Neuronal stem cell (in vitro differentiated cells): ENCODE results near the gene PTPRM.

ENCODE experiments used
- DNase-seq: peaks from one replicate; pipeline ENCODE4 v3.0.0-alpha.2; 2013; ENCODE audit warnings: low spot score
- H2AFZ ChIP-seq: one replicate; pipeline ENCODE4 v1.6.1; 2013; ENCODE audit warnings: mild to moderate bottlenecking, low read length, inconsistent platforms
- H2AK5ac ChIP-seq: 2 replicates; pipeline ENCODE4 v1.6.1; 2013; ENCODE audit warnings: low read depth, mild to moderate bottlenecking, inconsistent platforms, low read length, moderate library complexity, mixed read lengths
- H2BK120ac ChIP-seq: 2 replicates; pipeline ENCODE4 v1.6.1; 2013; ENCODE audit warnings: low read depth, mild to moderate bottlenecking, inconsistent platforms, low read length, moderate library complexity, mixed read lengths
- H2BK12ac ChIP-seq: one replicate; pipeline ENCODE4 v1.6.1; 2013; ENCODE audit warnings: low read length, inconsistent platforms
- H2BK15ac ChIP-seq: 2 replicates; pipeline ENCODE4 v1.6.1; 2013; ENCODE audit warnings: mild to moderate bottlenecking, low read length, inconsistent platforms, mixed read lengths
- H2BK5ac ChIP-seq: one replicate; pipeline ENCODE4 v1.6.1; 2013; ENCODE audit warnings: inconsistent platforms, mild to moderate bottlenecking, low read length, moderate library complexity
- H3K14ac ChIP-seq: one replicate; pipeline ENCODE4 v1.6.1; 2013; ENCODE audit warnings: low read length, inconsistent platforms
- H3K18ac ChIP-seq: 2 replicates; pipeline ENCODE4 v1.6.1; 2013; ENCODE audit warnings: low read length, inconsistent platforms
- H3K23ac ChIP-seq: 2 replicates; pipeline ENCODE4 v1.6.1; 2013; ENCODE audit warnings: low read depth, mild to moderate bottlenecking, mixed read lengths, low read length, inconsistent platforms; ENCODE audit not compliant: poor library complexity
- H3K27ac ChIP-seq: replicated peaks from 3 replicates; pipeline ENCODE4 v1.5.1; 2013; ENCODE audit warnings: low read length, inconsistent platforms
- H3K27me3 ChIP-seq, 3 experiments: 2 replicates each; pipeline ENCODE4 v1.6.1; 2013; ENCODE audit warnings: low read length in 3 of 3, mild to moderate bottlenecking in 2 of 3, inconsistent platforms in 1 of 3, low read depth in 1 of 3, mixed read lengths in 1 of 3, moderate library complexity in 1 of 3; ENCODE audit not compliant: control insufficient read depth in 3 of 3, insufficient read depth in 3 of 3
- H3K36me3 ChIP-seq, 2 donors: replicated peaks in 1 of 2; 2 replicates each; pipeline ENCODE4 v1.6.1; 2013; ENCODE audit warnings: low read length in 2 of 2; ENCODE audit not compliant: control insufficient read depth in 2 of 2, insufficient read depth in 2 of 2
- H3K4ac ChIP-seq: 2 replicates; pipeline ENCODE4 v1.6.1; 2013; ENCODE audit warnings: inconsistent platforms, mild to moderate bottlenecking, low read length, moderate library complexity
- H3K4me1 ChIP-seq, 2 donors: 1 replicate in 1 of 2; 2 replicates in 1 of 2; pipeline ENCODE4 v1.6.1; 2013; ENCODE audit warnings: low read length in 2 of 2, low read depth in 1 of 2; ENCODE audit not compliant: control insufficient read depth in 2 of 2, insufficient read depth in 1 of 2
- H3K4me2 ChIP-seq: one replicate; pipeline ENCODE4 v1.6.1; 2013; ENCODE audit warnings: mild to moderate bottlenecking, low read length, inconsistent platforms; ENCODE audit not compliant: insufficient read depth, poor library complexity, severe bottlenecking
- H3K4me3 ChIP-seq, 2 donors: 2 replicates each; pipeline ENCODE4 v1.5.1; 2013; ENCODE audit warnings: low read length in 2 of 2, mild to moderate bottlenecking in 2 of 2, inconsistent platforms in 1 of 2, moderate library complexity in 1 of 2
- H3K79me1 ChIP-seq: one replicate; pipeline ENCODE4 v1.6.1; 2013; ENCODE audit warnings: low read depth, mild to moderate bottlenecking, inconsistent platforms, low read length, moderate library complexity
- H3K9ac ChIP-seq: one replicate; pipeline ENCODE4 v1.6.1; 2013; ENCODE audit warnings: mild to moderate bottlenecking, low read depth, low read length, inconsistent platforms; ENCODE audit not compliant: poor library complexity
- H3K9me3 ChIP-seq, 2 donors: replicated peaks in 1 of 2; 2 replicates each; pipeline versions ENCODE3 to v1.6.1; 2013; ENCODE audit warnings: low read length in 2 of 2, mild to moderate bottlenecking in 2 of 2, inconsistent platforms in 1 of 2, low read depth in 1 of 2, mixed read lengths in 1 of 2, moderate library complexity in 1 of 2; ENCODE audit not compliant: control insufficient read depth in 2 of 2, insufficient read depth in 1 of 2
- H4K8ac ChIP-seq: one replicate; pipeline ENCODE4 v1.6.1; 2013; ENCODE audit warnings: low read depth, mild to moderate bottlenecking, inconsistent platforms, low read length, moderate library complexity
- H4K91ac ChIP-seq: one replicate; pipeline ENCODE4 v1.6.1; 2013; ENCODE audit warnings: low read length, low read depth, mild to moderate bottlenecking, inconsistent platforms; ENCODE audit not compliant: poor library complexity
- WGBS, 2 donors: extraction: QIAGEN DNeasy Blood & Tissue Kit; methylation state at CpG; one replicate each; pipeline ENCODE4 v1.1.7; 2013; ENCODE audit warnings: missing lambda C conversion rate in 2 of 2, mixed read lengths in 1 of 2; ENCODE audit not compliant: insufficient read length in 2 of 2, insufficient replicate concordance in 1 of 2; ENCODE audit errors: extremely low coverage in 2 of 2; 5-methylcytosine and 5-hydroxymethylcytosine counted together

PTPRM gene

DNA sequence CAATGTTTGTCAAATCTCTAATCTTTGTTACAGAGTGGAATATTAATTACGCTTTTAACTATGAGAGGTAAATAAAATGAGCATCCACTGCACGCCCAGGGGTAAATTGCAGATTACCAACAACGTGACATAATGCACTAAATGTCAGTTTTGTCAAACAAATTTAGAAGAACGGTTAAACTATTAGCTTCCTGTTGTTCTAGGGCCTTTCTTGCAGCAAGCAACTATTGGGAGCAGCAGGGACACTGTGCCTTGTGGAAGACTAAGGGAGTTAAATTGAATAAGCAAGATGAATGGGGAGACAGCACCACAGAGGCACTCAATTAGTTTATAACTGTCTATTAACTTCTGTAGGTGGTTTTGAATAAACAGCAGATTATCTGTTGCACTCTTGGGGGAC is 651.1 kb downstream of the PTPRM start:
- no peak overlapping the region for H4K91ac ChIP-seq
- H3K27me3 ChIP-seq, result no peaks in the 10 kb centered on the region
- H3K9ac ChIP-seq, result no peak overlapping the region
- H3K4me2 ChIP-seq, result no peak overlapping the region
- H4K8ac ChIP-seq, result no peak overlapping the region
- DNase-seq, result no peak
- H2BK12ac ChIP-seq, result no peak overlapping the region
- peaks cover 2% of the 10 kb centered on the region in 2 donors for H3K4me1 ChIP-seq
- H3K9me3 ChIP-seq, result no peaks in the 10 kb centered on the region
- no peak overlapping the region for H2AK5ac ChIP-seq
- H3K4ac ChIP-seq, result no peak overlapping the region
- H3K14ac ChIP-seq, result no peak overlapping the region
- no peak overlapping the region for H3K18ac ChIP-seq
- no peak overlapping the region for H2BK15ac ChIP-seq
- no CpG with 5 or more reads among the region's 4 CpGs for WGBS, 2 donors
- no peak overlapping the region for H2BK120ac ChIP-seq
- H2AFZ ChIP-seq, result no peak overlapping the region
- H3K23ac ChIP-seq, result no peak overlapping the region
- no peak overlapping the region for H3K27ac ChIP-seq
- no peak overlapping the region for H3K4me3 ChIP-seq
- H2BK5ac ChIP-seq, result no peak overlapping the region
- H3K79me1 ChIP-seq, result no peaks in the 10 kb centered on the region
- H3K36me3 ChIP-seq, result no peaks in the 10 kb centered on the region

DNA sequence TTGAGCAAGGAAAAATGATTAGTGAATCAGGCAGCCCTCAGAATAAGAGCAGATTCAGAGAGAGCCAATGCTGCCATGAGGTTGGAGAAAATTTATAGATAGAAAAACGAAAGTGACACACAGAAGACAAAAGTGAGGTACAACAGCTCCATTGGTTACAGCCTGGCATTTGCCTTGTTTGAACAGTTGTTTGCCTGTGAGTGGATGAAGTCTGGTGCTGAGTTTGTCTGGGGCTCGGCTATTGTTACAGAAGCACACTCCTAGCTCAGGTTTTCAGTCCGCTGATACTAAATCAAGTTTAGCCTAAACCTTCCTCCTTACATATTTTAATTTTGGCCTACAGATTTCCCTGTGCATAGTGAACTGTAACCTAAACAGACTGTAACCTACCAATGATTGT is 654.3 kb downstream of the PTPRM start:
- Histone ChIP-seq H2AFZ (no peak overlapping the region), H2BK15ac (no peak overlapping the region), H3K27me3 (no peaks in the 10 kb centered on the region), H2BK12ac (no peak overlapping the region), H3K4ac (no peak overlapping the region), H2AK5ac (no peak overlapping the region), H2BK120ac (no peak overlapping the region), H3K23ac (no peak overlapping the region), H4K8ac (no peak overlapping the region), H3K14ac (no peak overlapping the region), H3K9ac (no peak overlapping the region), H3K4me1 (peaks cover 2% of the 10 kb centered on the region in 2 donors), H3K18ac (no peak overlapping the region), H3K27ac (no peak overlapping the region), H3K4me2 (no peak overlapping the region), H3K9me3 (peaks cover 2 to 6% of the 10 kb centered on the region in 2 donors), H3K4me3 (no peak overlapping the region), H3K79me1 (no peaks in the 10 kb centered on the region), H4K91ac (no peak overlapping the region), H2BK5ac (no peak overlapping the region), H3K36me3 (no peaks in the 10 kb centered on the region)
- no CpG with 5 or more reads among the region's 3 CpGs for WGBS, 2 donors
- no peak for DNase-seq

DNA sequence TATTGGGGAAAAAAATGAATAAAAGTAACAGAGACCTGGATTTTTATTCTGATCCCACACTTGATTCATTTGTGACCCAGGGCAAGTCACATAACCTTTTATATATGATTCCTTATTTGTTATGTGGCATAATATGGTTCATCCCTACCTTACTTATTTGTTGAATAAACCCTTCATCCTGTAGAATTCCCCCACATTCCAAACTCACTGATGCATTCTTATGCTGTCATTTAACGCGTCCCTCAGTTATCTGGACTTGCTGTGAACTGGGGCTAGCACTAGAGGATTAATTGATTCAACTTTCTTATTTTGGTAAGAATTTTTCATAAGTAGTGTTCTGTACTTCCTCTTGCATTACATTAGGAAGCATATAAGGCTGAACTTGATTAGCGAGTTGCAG is 657.5 kb downstream of the PTPRM start:
- Histone ChIP-seq H2AK5ac (no peak overlapping the region), H3K4me3 (no peak overlapping the region)

DNA sequence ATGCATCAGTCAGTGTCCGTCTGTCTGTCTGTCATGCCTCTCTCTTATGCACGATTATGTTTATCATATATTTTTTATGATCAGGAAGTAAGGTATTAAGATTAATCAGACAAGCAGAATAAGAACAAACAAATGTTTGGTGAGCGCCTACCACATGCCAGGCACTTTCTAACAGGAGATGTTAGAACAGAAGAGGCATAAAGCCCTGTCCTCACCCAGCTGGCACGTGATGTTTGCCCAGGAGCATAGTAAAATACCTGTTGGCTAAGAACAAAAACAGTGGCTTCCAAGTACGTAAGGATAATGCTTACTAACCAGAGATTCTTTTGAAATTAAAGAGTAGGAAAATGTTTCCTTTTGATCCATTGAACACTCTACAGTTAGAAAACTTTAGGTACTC is 661.9 kb downstream of the PTPRM start:
- no peak overlapping the region for H2AK5ac ChIP-seq

More for the DNA sequence above, 657.5 kb downstream of the PTPRM start:
- no peak overlapping the region for H3K18ac ChIP-seq
- DNase-seq, result no peak
- H3K14ac ChIP-seq, result no peak overlapping the region
- no peak overlapping the region for H2BK12ac ChIP-seq
- no peak overlapping the region for H3K4ac ChIP-seq
- H4K8ac ChIP-seq, result no peak overlapping the region
- no peaks in the 10 kb centered on the region for H3K27me3 ChIP-seq
- peaks cover 4 to 12% of the 10 kb centered on the region in 2 donors for H3K9me3 ChIP-seq
- no peak overlapping the region for H4K91ac ChIP-seq
- no peak overlapping the region for H2AFZ ChIP-seq
- WGBS, 2 donors, result no CpG with 5 or more reads among the region's 3 CpGs
- no peak overlapping the region for H3K4me2 ChIP-seq
- H3K79me1 ChIP-seq, result no peaks in the 10 kb centered on the region
- no peak overlapping the region for H2BK15ac ChIP-seq
- H2BK5ac ChIP-seq, result no peak overlapping the region
- H3K4me1 ChIP-seq, result peaks cover 0 to 2% of the 10 kb centered on the region in 2 donors
- H2BK120ac ChIP-seq, result no peak overlapping the region
- H3K23ac ChIP-seq, result no peak overlapping the region
- no peak overlapping the region for H3K9ac ChIP-seq
- no peak overlapping the region for H3K27ac ChIP-seq
- no peaks in the 10 kb centered on the region for H3K36me3 ChIP-seq

More for the DNA sequence above, 661.9 kb downstream of the PTPRM start:
- Histone ChIP-seq H2BK120ac (no peak overlapping the region), H4K8ac (no peak overlapping the region), H3K18ac (no peak overlapping the region), H3K79me1 (no peaks in the 10 kb centered on the region), H3K23ac (no peak overlapping the region), H3K36me3 (no peaks in the 10 kb centered on the region), H2AFZ (no peak overlapping the region), H3K4me1 (peaks cover 1 to 6% of the 10 kb centered on the region in 2 donors), H3K9me3 (peaks cover 4 to 12% of the 10 kb centered on the region in 2 donors), H3K27me3 (no peaks in the 10 kb centered on the region), H2BK5ac (no peak overlapping the region), H3K27ac (no peak overlapping the region), H3K14ac (no peak overlapping the region), H3K4me2 (no peak overlapping the region), H3K9ac (no peak overlapping the region), H2BK15ac (no peak overlapping the region), H2BK12ac (no peak overlapping the region), H3K4ac (no peak overlapping the region), H3K4me3 (no peak overlapping the region), H4K91ac (no peak overlapping the region)
- DNase-seq, result no peak
- no CpG with 5 or more reads among the region's 5 CpGs for WGBS, 2 donors
